ENCODE data around the gene USP3.

GRCh38 chr15:63615935-63616334 lies 111.5 kb downstream of the USP3 start:
- TF ChIP-seq TEAD4 (CRISPR knock-in tag; IDR thresholded peaks at IDR 0.05) (no peak), JUN (CRISPR knock-in tag; IDR thresholded peaks at IDR 0.05) (no peak), MAX (CRISPR knock-in tag; IDR thresholded peaks at IDR 0.05) (no peak), ATF2 (CRISPR knock-in tag; IDR thresholded peaks at IDR 0.05; ENCODE audit: borderline replicate concordance, low read depth) (no peak), CTCF (IDR thresholded peaks at IDR 0.05) (no peak), HMGXB4 (CRISPR knock-in tag; IDR thresholded peaks at IDR 0.05) (no peak), CBFB (CRISPR knock-in tag; IDR thresholded peaks at IDR 0.05; ENCODE audit: low read depth) (no peak), TCF7 (CRISPR knock-in tag; IDR thresholded peaks at IDR 0.05; ENCODE audit: low read depth) (no peak), NR2C2 (CRISPR knock-in tag; IDR thresholded peaks at IDR 0.05) (no peak), PRDM15 (CRISPR knock-in tag; IDR thresholded peaks at IDR 0.05) (no peak), NR3C1 (CRISPR knock-in tag; conservative IDR thresholded peaks at IDR 0.05; ENCODE audit: low read depth) (no peak), MLX (CRISPR knock-in tag; IDR thresholded peaks at IDR 0.05) (no peak), ZBTB21 (CRISPR knock-in tag; IDR thresholded peaks at IDR 0.05; ENCODE audit: borderline replicate concordance) (no peak)
